Measurements from ENCODE around the gene SCD5. TPM values are rescaled to one million over a fixed set of nuclear protein-coding genes. Genes with fewer than 3 reads are reported as not detected.

The SCD5 gene
- total and polyA plus RNA-seq, 2 donors (not counting 3 experiments of a cell fraction or from before 2014, with no cell fraction given), result 38.4 to 38.5 TPM

GRCh38 chr4:82754513-82755165 lies 44.0 kb downstream of the SCD5 start:
- peaks cover 2% of the 10 kb centered on the region for H4K20me1 ChIP-seq (replicated peaks; ENCODE audit: control insufficient read depth, extremely low read depth, insufficient read depth, low read length)
- H3K79me2 ChIP-seq (ENCODE audit: control insufficient read depth, insufficient read depth, low read length), result no peaks in the 10 kb centered on the region
- no peak overlapping the region for H3K4me3 ChIP-seq (replicated peaks in 1 of 3; ENCODE audit: insufficient read depth in 1 of 3, low read depth in 1 of 3, low read length in 3 of 3)
- H3K9me1 ChIP-seq (replicated peaks; ENCODE audit: control insufficient read depth, extremely low read depth, insufficient read depth, low read length), result no peaks in the 10 kb centered on the region
- CTCF ChIA-PET, result interaction anchor here (1.1 to 2.5 kb wide), 4 partner anchors 12 to 33 kb away, joined by 3 to 16 read pairs (median 6); no protein-coding TSS in a partner anchor
- H3K36me3 ChIP-seq (ENCODE audit: control insufficient read depth in 2 of 2, extremely low read depth in 1 of 2, insufficient read depth in 2 of 2, low read length in 2 of 2), result no peaks in the 10 kb centered on the region
- no peak overlapping the region for H3K9ac ChIP-seq (replicated peaks; ENCODE audit: extremely low read depth, insufficient read depth, low read length)
- BruUV-seq (replicated peaks), result no TSS peak
- no peak for DNase-seq (ENCODE audit: low read depth, low spot score)
- H3K4me2 ChIP-seq (ENCODE audit: insufficient read depth, low read length), result no peak overlapping the region
- no peak for FAIRE-seq
- no peaks in the 10 kb centered on the region for H3K4me1 ChIP-seq (ENCODE audit: control insufficient read depth, extremely low read depth, insufficient read depth, low read length)
- intact Hi-C loops (cut with micrococcal nuclease) (no loop called here), dilution Hi-C loops (cut with MboI; ENCODE audit: extremely low pct_ligation_motif_present, low sequenced_read_pairs) (no loop called here)
- H3K27ac ChIP-seq (ENCODE audit: insufficient read depth, low read depth, low read length), result no peak overlapping the region
- H3K9me3 ChIP-seq (replicated peaks; ENCODE audit: control insufficient read depth, insufficient read depth, low read length), result no peaks in the 10 kb centered on the region
- no peak for TF ChIP-seq CTCF (IDR thresholded peaks at IDR 0.05; ENCODE audit: extremely low read depth in 1 of 2, insufficient read depth in 1 of 2, low read depth in 1 of 2, low read length in 2 of 2)
- no peak for TF ChIP-seq FOS (IDR thresholded peaks at IDR 0.05; ENCODE audit: borderline replicate concordance, insufficient read depth, low read length)
- no peak for TF ChIP-seq MAX (IDR thresholded peaks at IDR 0.05; ENCODE audit: insufficient read depth, insufficient read length)
- no peak for TF ChIP-seq MYC (IDR thresholded peaks at IDR 0.05; ENCODE audit: low read depth, low read length)
- no peak for TF ChIP-seq GATA2 (IDR thresholded peaks at IDR 0.05; ENCODE audit: insufficient read depth, insufficient read length, low read depth, low read length)
- no peak for TF ChIP-seq EZH2 (IDR thresholded peaks at IDR 0.05; ENCODE audit: borderline replicate concordance, low read depth, low read length, severe bottlenecking)
- no peak for TF ChIP-seq POLR2AphosphoS5 (IDR thresholded peaks at IDR 0.05; ENCODE audit: insufficient read depth, low read depth, low read length)
- TF ChIP-seq JUN (IDR thresholded peaks at IDR 0.05; ENCODE audit: borderline replicate concordance, insufficient read depth, insufficient read length, low read depth), result no peak
- TF ChIP-seq POLR2A (IDR thresholded peaks at IDR 0.05; ENCODE audit: low read depth, low read length), result no peak
- H3K27me3 ChIP-seq (ENCODE audit: control insufficient read depth in 2 of 2, insufficient read depth in 2 of 2, low read length in 2 of 2), result no peaks in the 10 kb centered on the region
- POLR2A ChIA-PET, result no interaction called here
- no peak overlapping the region for H2AFZ ChIP-seq (ENCODE audit: low read depth, low read length)

Data from endothelial cell of umbilical vein (primary cell).